Measurements from ENCODE around the gene ZNF253. TPM values are rescaled to one million over a fixed set of nuclear protein-coding genes. Genes with fewer than 3 reads are reported as not detected.

Gene ZNF253
- not detected in 2 replicates for polyA plus RNA-seq (2011; rRNA removed)
- not detected in 2 replicates for polyA plus RNA-seq (2012; cell fraction: cytosol; rRNA removed)
- not detected in 2 replicates for polyA plus RNA-seq (2012; cell fraction: nucleus; rRNA removed)
- not detected in 3 replicates for polyA plus RNA-seq (2017; fragmentation: RNase III; extraction: RNeasy Plus Mini Kit Qiagen cat#74134 plus additional on column Dnase treatment)
- not detected in 2 replicates for polyA minus RNA-seq (2011; rRNA and poly(A)+ RNA removed)

- 17% methylated on average over 29 of the region's 43 CpGs for WGBS (ENCODE audit: missing lambda C conversion rate)
- ChIA-PET POLR2A (no interaction called here), CTCF (no interaction called here)
- no peak for FAIRE-seq
- TF ChIP-seq MAX (IDR thresholded peaks at IDR 0.05) (no peak), EP300 (IDR thresholded peaks at IDR 0.05) (no peak), NFE2L2 (conservative IDR thresholded peaks at IDR 0.05; ENCODE audit: low read length) (no peak), MYC (IDR thresholded peaks at IDR 0.05; ENCODE audit: borderline replicate concordance, low read length) (no peak), ELK1 (IDR thresholded peaks at IDR 0.05; ENCODE audit: low read depth, low read length) (no peak), ZSCAN20 (CRISPR knock-in tag; IDR thresholded peaks at IDR 0.05) (no peak), ZFP36 (IDR thresholded peaks at IDR 0.05; ENCODE audit: borderline replicate concordance, partially characterized antibody) (no peak), RNF2 (IDR thresholded peaks at IDR 0.05; ENCODE audit: borderline replicate concordance, low read depth) (no peak), CHD4 (IDR thresholded peaks at IDR 0.05; ENCODE audit: borderline replicate concordance) (no peak), USF2 (IDR thresholded peaks at IDR 0.05) (no peak), RAD21 (conservative IDR thresholded peaks at IDR 0.05 in 1 of 2, IDR thresholded peaks at IDR 0.05 in 1 of 2) (no peak), FOXS1 (CRISPR knock-in tag; IDR thresholded peaks at IDR 0.05) (no peak), POLR2A (IDR thresholded peaks at IDR 0.05; ENCODE audit: low read length) (no peak), MAZ (IDR thresholded peaks at IDR 0.05; ENCODE audit: borderline replicate concordance, low read depth, low read length) (no peak), PBX3 (IDR thresholded peaks at IDR 0.05) (no peak), CEBPB (IDR thresholded peaks at IDR 0.05) (no peak), HMGXB4 (CRISPR knock-in tag; IDR thresholded peaks at IDR 0.05; ENCODE audit: borderline replicate concordance) (no peak), POLR2AphosphoS2 (conservative IDR thresholded peaks at IDR 0.05; ENCODE audit: low read length) (no peak), FOSL2 (IDR thresholded peaks at IDR 0.05) (no peak), FOSL2 (CRISPR knock-in tag; IDR thresholded peaks at IDR 0.05) (no peak)
- DNase-seq (ENCODE audit: low read depth in 1 of 2, low spot score in 1 of 2): peak; percentile 0 to 4
- no peak for ATAC-seq
- Histone ChIP-seq H3K4me3 (no peak within 1 kb of the TSS), H3K9me3 (no peaks in the 10 kb centered on the region), H3K4me2 (no peak within 1 kb of the TSS), H3K4me1 (no peaks in the 10 kb centered on the region), H3K27ac (no peak within 1 kb of the TSS)
Observed at GRCh38 chr19:19865750-19866610, at the start of gene ZNF253. Gene ZNF253 (plus strand): TSS chr19:19865882. CDS start chr19:19865997, 115 bp downstream.

- H3K9me3 ChIP-seq: peaks cover 9% of the 10 kb centered on the region
- TF ChIP-seq BHLHE40 (IDR thresholded peaks at IDR 0.05; ENCODE audit: low read depth, low read length): no peak
- 50% methylated on average over 9 of the region's 9 CpGs for WGBS (ENCODE audit: missing lambda C conversion rate)
- ATAC-seq: no peak
- H3K4me2 ChIP-seq: no peak overlapping the region
- H3K4me1 ChIP-seq: no peaks in the 10 kb centered on the region
- no peak overlapping the region for H3K4me3 ChIP-seq
- H3K27ac ChIP-seq: no peak overlapping the region
- DNase-seq (ENCODE audit: low read depth in 1 of 2, low spot score in 1 of 2): no peak
- FAIRE-seq: no peak
- POLR2A ChIA-PET: no interaction called here
- CTCF ChIA-PET: no interaction called here
Observed at GRCh38 chr19:19816679-19817078, 49.0 kb upstream of the ZNF253 start.

All from A549 (cell line).